Suprapubic skin (tissue), 4 donors: ENCODE results near the gene ELL.

Source experiments
- EP300 ChIP-seq: sonication (generic); formaldehyde crosslinking; IDR thresholded peaks from one replicate; pipeline ENCODE4 v1.6.1; 2017; ENCODE audit warnings: antibody characterized with exemption
- POLR2A ChIP-seq, 2 donors: fragments of 450-650 bp; IDR thresholded peaks; one replicate each; pipeline ENCODE4 v1.6.1; 2017; ENCODE audit warnings: antibody characterized with exemption in 2 of 2, mild to moderate bottlenecking in 2 of 2, moderate library complexity in 2 of 2
- POLR2AphosphoS5 ChIP-seq, 3 donors: sonication (generic); formaldehyde crosslinking; IDR thresholded peaks; one replicate each; pipeline ENCODE4 v1.6.1; 2017; ENCODE audit warnings: antibody characterized with exemption in 3 of 3
- TF ChIP-seq, protein P1 (sequence below), 2 donors: fragments of 200-600 bp in 1 of 2; fragments of 450-650 bp in 1 of 2; sonication (generic) in 1 of 2; IDR thresholded peaks; one replicate each; pipeline ENCODE4 v1.5.1; 2016 to 2019; ENCODE audit warnings: antibody characterized with exemption in 2 of 2, mild to moderate bottlenecking in 1 of 2, moderate library complexity in 1 of 2

DNA sequence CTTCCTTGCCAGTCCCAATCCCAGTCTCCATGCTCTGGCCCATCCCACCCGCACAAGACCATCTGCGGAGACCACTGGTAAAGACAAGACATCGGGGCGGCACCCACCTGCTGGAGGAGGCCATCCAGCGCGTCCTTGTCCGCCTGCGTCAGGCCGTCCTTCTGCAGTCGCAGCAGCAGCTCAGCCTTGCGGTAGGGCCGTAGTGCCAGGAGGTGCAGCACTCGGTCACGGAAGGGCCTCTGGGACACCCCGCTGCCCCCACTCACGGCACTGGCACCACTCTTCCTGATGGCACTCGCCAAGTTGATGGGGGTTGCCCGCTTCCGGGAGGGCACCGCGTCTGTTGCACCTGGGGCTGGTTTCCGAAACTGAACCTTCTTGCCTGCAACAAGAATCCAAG is 60.4 kb downstream of the ELL start:
- TF ChIP-seq, protein P1, sequence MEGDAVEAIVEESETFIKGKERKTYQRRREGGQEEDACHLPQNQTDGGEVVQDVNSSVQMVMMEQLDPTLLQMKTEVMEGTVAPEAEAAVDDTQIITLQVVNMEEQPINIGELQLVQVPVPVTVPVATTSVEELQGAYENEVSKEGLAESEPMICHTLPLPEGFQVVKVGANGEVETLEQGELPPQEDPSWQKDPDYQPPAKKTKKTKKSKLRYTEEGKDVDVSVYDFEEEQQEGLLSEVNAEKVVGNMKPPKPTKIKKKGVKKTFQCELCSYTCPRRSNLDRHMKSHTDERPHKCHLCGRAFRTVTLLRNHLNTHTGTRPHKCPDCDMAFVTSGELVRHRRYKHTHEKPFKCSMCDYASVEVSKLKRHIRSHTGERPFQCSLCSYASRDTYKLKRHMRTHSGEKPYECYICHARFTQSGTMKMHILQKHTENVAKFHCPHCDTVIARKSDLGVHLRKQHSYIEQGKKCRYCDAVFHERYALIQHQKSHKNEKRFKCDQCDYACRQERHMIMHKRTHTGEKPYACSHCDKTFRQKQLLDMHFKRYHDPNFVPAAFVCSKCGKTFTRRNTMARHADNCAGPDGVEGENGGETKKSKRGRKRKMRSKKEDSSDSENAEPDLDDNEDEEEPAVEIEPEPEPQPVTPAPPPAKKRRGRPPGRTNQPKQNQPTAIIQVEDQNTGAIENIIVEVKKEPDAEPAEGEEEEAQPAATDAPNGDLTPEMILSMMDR (IDR thresholded peaks at IDR 0.05), result no peak
- TF ChIP-seq POLR2AphosphoS5 (IDR thresholded peaks at IDR 0.05), result no peak
- TF ChIP-seq POLR2A (IDR thresholded peaks at IDR 0.05), result no peak
- no peak for TF ChIP-seq EP300
